Measurements from ENCODE around the gene RNF11. TPM values are rescaled to one million over a fixed set of nuclear protein-coding genes. Genes with fewer than 3 reads are reported as not detected.

Gene RNF11
- polyA plus RNA-seq, 3 donors: 25.3 to 30.4 (median 28.4) TPM

DNA sequence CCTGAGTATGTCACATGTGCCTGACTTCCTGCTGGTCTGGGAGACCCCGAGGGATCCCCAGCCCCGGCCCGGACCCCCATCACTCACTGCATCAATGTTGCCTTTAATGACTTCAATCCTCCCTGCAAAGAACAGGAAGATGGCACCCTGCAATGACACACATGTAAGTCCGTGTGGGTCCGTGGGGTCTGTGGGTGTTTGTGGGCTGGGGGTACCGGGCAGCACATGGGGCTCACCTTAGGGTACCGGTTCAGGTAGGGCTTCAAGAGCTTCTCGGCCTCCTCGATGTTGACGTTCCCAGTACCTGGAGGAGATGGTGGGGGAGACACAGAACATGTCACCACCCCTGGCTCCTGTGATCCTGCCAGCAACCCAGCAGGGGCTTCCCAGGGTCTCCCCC lies 66.2 kb downstream of the RNF11 start:
- Mint-ChIP-seq H3K27ac (no peak overlapping the region), H3K36me3 (no peaks in the 10 kb centered on the region), H3K4me1 (peaks cover 16% of the 10 kb centered on the region), H3K27me3 (ENCODE audit: low read depth in 3 of 3) (peaks cover 1 to 5% (median 3%) of the 10 kb centered on the region in 3 donors), H3K9me3 (peaks cover 0 to 1% (median 0%) of the 10 kb centered on the region in 7 donors), H3K4me3 (no peak overlapping the region)
- H3K9ac ChIP-seq (ENCODE audit: insufficient read depth, low read length, poor library complexity, severe bottlenecking): no peak overlapping the region
- no peak overlapping the region for H3K4me3 ChIP-seq (replicated peaks in 1 of 3; ENCODE audit: low read depth in 2 of 3, low read length in 3 of 3)
- no peaks in the 10 kb centered on the region for H3K79me2 ChIP-seq (ENCODE audit: insufficient read depth, low read length)
- H2AFZ ChIP-seq (ENCODE audit: insufficient read depth, low read depth, low read length, poor library complexity, severe bottlenecking): no peak overlapping the region
- 83% methylated on average over 8 of the region's 10 CpGs for WGBS (ENCODE audit: insufficient coverage)
- H3K4me2 ChIP-seq (replicated peaks; ENCODE audit: extremely low read depth, low read length, poor library complexity, severe bottlenecking): no peak overlapping the region
- no peaks in the 10 kb centered on the region for H3K9me3 ChIP-seq (replicated peaks in 1 of 2; ENCODE audit: control insufficient read depth in 1 of 2, insufficient read depth in 1 of 2, low read length in 2 of 2)
- no peak for DNase-seq
- intact Hi-C loops (cut with micrococcal nuclease): no loop called here
- H3K27me3 ChIP-seq (ENCODE audit: control insufficient read depth in 2 of 2, insufficient read depth in 2 of 2, low read length in 2 of 2): no peaks in the 10 kb centered on the region
- TF ChIP-seq, protein P1, sequence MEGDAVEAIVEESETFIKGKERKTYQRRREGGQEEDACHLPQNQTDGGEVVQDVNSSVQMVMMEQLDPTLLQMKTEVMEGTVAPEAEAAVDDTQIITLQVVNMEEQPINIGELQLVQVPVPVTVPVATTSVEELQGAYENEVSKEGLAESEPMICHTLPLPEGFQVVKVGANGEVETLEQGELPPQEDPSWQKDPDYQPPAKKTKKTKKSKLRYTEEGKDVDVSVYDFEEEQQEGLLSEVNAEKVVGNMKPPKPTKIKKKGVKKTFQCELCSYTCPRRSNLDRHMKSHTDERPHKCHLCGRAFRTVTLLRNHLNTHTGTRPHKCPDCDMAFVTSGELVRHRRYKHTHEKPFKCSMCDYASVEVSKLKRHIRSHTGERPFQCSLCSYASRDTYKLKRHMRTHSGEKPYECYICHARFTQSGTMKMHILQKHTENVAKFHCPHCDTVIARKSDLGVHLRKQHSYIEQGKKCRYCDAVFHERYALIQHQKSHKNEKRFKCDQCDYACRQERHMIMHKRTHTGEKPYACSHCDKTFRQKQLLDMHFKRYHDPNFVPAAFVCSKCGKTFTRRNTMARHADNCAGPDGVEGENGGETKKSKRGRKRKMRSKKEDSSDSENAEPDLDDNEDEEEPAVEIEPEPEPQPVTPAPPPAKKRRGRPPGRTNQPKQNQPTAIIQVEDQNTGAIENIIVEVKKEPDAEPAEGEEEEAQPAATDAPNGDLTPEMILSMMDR (IDR thresholded peaks at IDR 0.05): no peak
- H4K20me1 ChIP-seq (ENCODE audit: insufficient read depth, low read length): no peaks in the 10 kb centered on the region
- peaks cover 9% of the 10 kb centered on the region in 2 donors for H3K4me1 ChIP-seq (ENCODE audit: control insufficient read depth in 1 of 2, insufficient read depth in 2 of 2, low read length in 2 of 2)
- no peaks in the 10 kb centered on the region for H3K36me3 ChIP-seq (replicated peaks in 1 of 2; ENCODE audit: control insufficient read depth in 1 of 2, insufficient read depth in 2 of 2, low read length in 2 of 2)
- no peak overlapping the region for H3K27ac ChIP-seq (ENCODE audit: low read depth in 1 of 2, low read length in 2 of 2)

DNA sequence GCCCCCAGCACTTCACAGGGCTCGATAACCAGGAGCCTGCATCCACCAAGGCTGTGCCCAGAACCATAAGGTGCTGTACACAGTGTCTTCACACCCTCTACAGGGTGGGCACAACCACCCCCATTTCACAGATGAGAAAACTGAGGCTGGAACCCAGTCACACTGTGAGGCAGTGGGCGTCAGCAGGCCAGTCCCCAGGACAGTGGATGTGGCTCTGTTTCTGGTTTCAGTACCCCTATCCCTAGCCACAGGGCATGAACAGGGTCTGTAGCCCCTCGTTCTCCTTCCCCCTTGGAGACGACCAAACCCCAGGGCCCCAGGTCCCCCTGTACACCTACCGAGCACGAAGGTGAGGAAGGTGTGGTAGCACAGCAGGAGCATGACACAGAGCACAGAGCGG lies 66.7 kb downstream of the RNF11 start:
- Mint-ChIP-seq H3K9me3 (peaks cover 0 to 1% (median 0%) of the 10 kb centered on the region in 7 donors), H3K27me3 (ENCODE audit: low read depth in 3 of 3) (peaks cover 1 to 5% (median 3%) of the 10 kb centered on the region in 3 donors), H3K4me3 (no peak overlapping the region), H3K4me1 (peaks cover 12% of the 10 kb centered on the region), H3K27ac (no peak overlapping the region), H3K36me3 (no peaks in the 10 kb centered on the region)
- DNase-seq: no peak
- 100% methylated on average over 2 of the region's 7 CpGs for WGBS (ENCODE audit: insufficient coverage)
- intact Hi-C loops (cut with micrococcal nuclease): no loop called here
- Histone ChIP-seq H3K27ac (ENCODE audit: low read depth in 1 of 2, low read length in 2 of 2) (no peak overlapping the region), H3K4me2 (replicated peaks; ENCODE audit: extremely low read depth, low read length, poor library complexity, severe bottlenecking) (no peak overlapping the region), H3K36me3 (replicated peaks in 1 of 2; ENCODE audit: control insufficient read depth in 1 of 2, insufficient read depth in 2 of 2, low read length in 2 of 2) (no peaks in the 10 kb centered on the region), H3K4me3 (replicated peaks in 1 of 3; ENCODE audit: low read depth in 2 of 3, low read length in 3 of 3) (no peak overlapping the region), H3K9me3 (replicated peaks in 1 of 2; ENCODE audit: control insufficient read depth in 1 of 2, insufficient read depth in 1 of 2, low read length in 2 of 2) (no peaks in the 10 kb centered on the region), H3K4me1 (ENCODE audit: control insufficient read depth in 1 of 2, insufficient read depth in 2 of 2, low read length in 2 of 2) (peaks cover 7 to 8% of the 10 kb centered on the region in 2 donors), H4K20me1 (ENCODE audit: insufficient read depth, low read length) (no peaks in the 10 kb centered on the region), H2AFZ (ENCODE audit: insufficient read depth, low read depth, low read length, poor library complexity, severe bottlenecking) (no peak overlapping the region), H3K79me2 (ENCODE audit: insufficient read depth, low read length) (no peaks in the 10 kb centered on the region), H3K27me3 (ENCODE audit: control insufficient read depth in 2 of 2, insufficient read depth in 2 of 2, low read length in 2 of 2) (no peaks in the 10 kb centered on the region), H3K9ac (ENCODE audit: insufficient read depth, low read length, poor library complexity, severe bottlenecking) (peak overlapping the region; percentile 62)
- TF ChIP-seq, protein P1 (IDR thresholded peaks at IDR 0.05): no peak
